Karpas-422 (cell line): Measurements from ENCODE around the gene C1orf56. TPM values are rescaled to one million over a fixed set of nuclear protein-coding genes. Genes with fewer than 3 reads are reported as not detected.
"Not testable (repeated sequence)": the region's sequence is repeated elsewhere in the genome, so short reads cannot be mapped to it uniquely, and the experiment has no call there.

ENCODE experiments used
- DNase-seq: peaks from one replicate; pipeline ENCODE4 v3.0.0-alpha.2; 2015
- H2AFZ ChIP-seq: fragments of 200-600 bp; sonication (generic); 2 replicates; pipeline ENCODE4 v1.6.1; 2014; ENCODE audit warnings: antibody characterized with exemption, low read length, mixed read lengths
- H3K27ac ChIP-seq: fragments of 200-600 bp; sonication (generic); 2 replicates; pipeline ENCODE4 v1.5.1; 2014; ENCODE audit warnings: mild to moderate bottlenecking, low read length, moderate library complexity
- H3K27me3 ChIP-seq: fragments of 200-600 bp; sonication (generic); 2 replicates; pipeline ENCODE4 v1.6.1; 2014; ENCODE audit warnings: low read length, mixed read lengths
- H3K36me3 ChIP-seq: fragments of 200-600 bp; sonication (generic); 2 replicates; pipeline ENCODE4 v1.6.1; 2014; ENCODE audit warnings: low read length, mixed read lengths; ENCODE audit not compliant: insufficient read depth
- H3K4me1 ChIP-seq: fragments of 200-600 bp; sonication (generic); 2 replicates; pipeline ENCODE4 v1.6.1; 2014; ENCODE audit warnings: mild to moderate bottlenecking, low read length, mixed read lengths
- H3K4me2 ChIP-seq: fragments of 200-600 bp; sonication (generic); 2 replicates; pipeline ENCODE4 v1.6.1; 2014; ENCODE audit warnings: low read length, low read depth, mild to moderate bottlenecking; ENCODE audit not compliant: poor library complexity, severe bottlenecking
- H3K4me3 ChIP-seq: fragments of 200-600 bp; sonication (generic); 2 replicates; pipeline ENCODE4 v1.5.1; 2014; ENCODE audit warnings: mild to moderate bottlenecking, antibody characterized with exemption, low read length, mixed read lengths
- H3K79me2 ChIP-seq: fragments of 200-600 bp; sonication (generic); 2 replicates; pipeline ENCODE4 v1.6.1; 2014; ENCODE audit warnings: mild to moderate bottlenecking, low read length, mixed read lengths
- H3K9ac ChIP-seq: fragments of 200-600 bp; sonication (generic); 2 replicates; pipeline ENCODE4 v1.6.0; 2014; ENCODE audit warnings: low read length
- H3K9me2 ChIP-seq: fragments of 200-600 bp; sonication (generic), shearing (Covaris generic); replicated peaks from 2 replicates; pipeline ENCODE4 v1.6.0; 2014; ENCODE audit warnings: mild to moderate bottlenecking, low read length, moderate library complexity; ENCODE audit not compliant: insufficient read depth
- H3K9me3 ChIP-seq: fragments of 300-700, 200-600 bp; sonication (generic); 2 replicates; pipeline ENCODE4 v1.6.1; 2014; ENCODE audit warnings: low read length, mixed read lengths
- H4K20me1 ChIP-seq: fragments of 200-600 bp; sonication (generic); 2 replicates; pipeline ENCODE4 v1.6.1; 2014; ENCODE audit warnings: mild to moderate bottlenecking, antibody characterized with exemption, low read length, low read depth; ENCODE audit not compliant: insufficient read depth
- small RNA-seq: library from RNA; depleted of rRNA; stranded (forward); fragments of <200 nt; gene quantifications from one replicate; pipeline ENCODE3, GENCODE V24; 2014
- total RNA-seq: library from RNA; depleted of rRNA; stranded (reverse); fragments of >200 nt; shearing (Covaris generic); gene quantifications from 2 replicates; pipeline ENCODE4 v1.2.3, GENCODE V29; 2014; ENCODE audit warnings: low replicate concordance; rRNA removed

Gene C1orf56
- total RNA-seq, 1 experiment from 2014 or later: 4.6 TPM

DNA sequence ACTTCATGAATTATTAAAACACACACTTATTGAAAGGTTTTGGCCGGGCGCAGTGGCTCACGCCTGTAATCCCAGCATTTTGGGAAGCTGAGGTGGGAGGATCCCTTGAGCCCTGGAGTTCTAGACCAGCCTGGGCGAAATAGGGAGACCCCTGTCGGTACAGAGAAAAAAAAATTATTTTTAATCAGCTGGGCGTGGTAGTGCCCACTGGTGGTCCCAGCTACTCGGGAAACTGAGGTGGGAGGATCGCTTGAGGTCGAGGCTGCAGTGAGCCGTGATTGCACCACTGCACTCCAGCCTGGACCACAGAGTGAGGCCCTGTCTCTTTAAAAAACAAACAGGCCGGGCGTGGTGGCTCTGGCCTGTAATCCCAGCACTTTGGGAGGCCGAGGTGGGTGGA, 24.7 kb downstream of the C1orf56 start:
- Histone ChIP-seq H3K27ac (no peak overlapping the region), H3K9me3 (no peaks in the 10 kb centered on the region), H3K9me2 (no peaks in the 10 kb centered on the region), H3K27me3 (no peaks in the 10 kb centered on the region), H3K4me1 (peaks cover 26% of the 10 kb centered on the region), H2AFZ (no peak overlapping the region), H3K79me2 (peaks cover 29% of the 10 kb centered on the region), H3K36me3 (peaks cover 3% of the 10 kb centered on the region; the same call in 1 of the 2 replicates), H4K20me1 (no peaks in the 10 kb centered on the region), H3K4me2 (peak overlapping the region; percentile 95), H3K9ac (no peak overlapping the region), H3K4me3 (no peak overlapping the region)
- DNase-seq: no peak

DNA sequence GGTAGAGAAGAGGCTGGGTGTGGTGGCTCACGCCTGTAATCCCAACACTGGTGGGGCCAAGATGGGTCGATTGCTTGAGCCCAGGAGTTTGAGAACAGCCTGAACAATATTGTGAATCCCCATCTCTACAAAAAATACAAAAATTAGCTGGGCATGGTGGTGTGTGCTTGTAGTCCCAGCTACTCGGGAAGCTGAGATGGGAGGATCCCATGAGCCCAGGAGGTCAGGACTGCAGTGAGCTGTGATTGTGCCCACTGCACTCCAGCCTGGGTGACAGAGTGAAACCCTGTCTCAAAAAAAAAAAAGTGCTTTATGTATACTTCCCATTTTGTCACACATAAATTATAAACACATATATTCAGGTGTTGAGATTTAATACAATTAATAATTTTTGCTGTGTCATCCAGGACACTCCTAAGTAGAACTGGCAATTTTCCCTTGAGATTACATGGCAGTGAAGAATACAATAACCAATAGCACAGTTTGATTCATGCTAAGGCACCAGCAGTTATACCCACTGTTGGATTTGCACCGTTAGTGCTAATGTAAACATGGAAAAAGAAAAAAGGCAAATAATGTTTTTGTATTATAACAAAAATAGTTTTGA, 38.5 kb downstream of the C1orf56 start:
- no peaks in the 10 kb centered on the region for H3K79me2 ChIP-seq
- no peaks in the 10 kb centered on the region for H3K27me3 ChIP-seq
- H3K9ac ChIP-seq: no peak overlapping the region
- no peak overlapping the region for H2AFZ ChIP-seq
- H3K27ac ChIP-seq: no peak overlapping the region
- H3K36me3 ChIP-seq: no peaks in the 10 kb centered on the region
- no peaks in the 10 kb centered on the region for H3K9me3 ChIP-seq
- H3K4me3 ChIP-seq: no peak overlapping the region
- no peaks in the 10 kb centered on the region for H3K4me1 ChIP-seq
- DNase-seq: no peak
- no peaks in the 10 kb centered on the region for H4K20me1 ChIP-seq
- H3K4me2 ChIP-seq: no peak overlapping the region
- H3K9me2 ChIP-seq: no peaks in the 10 kb centered on the region

DNA sequence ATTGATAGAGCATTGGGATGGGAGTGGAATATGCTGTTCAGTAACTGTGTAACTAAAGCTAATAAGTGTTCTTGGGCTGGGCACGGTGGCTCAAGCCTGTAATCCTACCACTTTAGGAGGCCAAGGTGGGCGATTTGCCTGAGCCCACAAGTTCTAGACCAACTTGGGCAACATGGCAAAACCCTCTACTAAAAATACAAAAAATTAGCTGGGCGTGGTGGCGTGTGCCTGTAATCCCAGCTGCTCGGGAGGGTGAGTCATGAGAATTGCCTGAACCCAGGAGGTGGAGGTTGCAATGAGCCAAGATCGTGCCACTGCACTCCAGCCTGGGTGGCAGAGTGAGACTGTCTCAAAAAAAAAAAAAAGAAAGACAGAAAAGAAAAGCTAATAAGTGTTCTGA, 49.9 kb downstream of the C1orf56 start:
- not testable (repeated sequence) for H3K4me3 ChIP-seq, H4K20me1 ChIP-seq, H3K4me1 ChIP-seq, H3K9me2 ChIP-seq, H3K4me2 ChIP-seq, DNase-seq, H3K27ac ChIP-seq, H2AFZ ChIP-seq, H3K79me2 ChIP-seq, H3K27me3 ChIP-seq, H3K9me3 ChIP-seq, H3K36me3 ChIP-seq, H3K9ac ChIP-seq

DNA sequence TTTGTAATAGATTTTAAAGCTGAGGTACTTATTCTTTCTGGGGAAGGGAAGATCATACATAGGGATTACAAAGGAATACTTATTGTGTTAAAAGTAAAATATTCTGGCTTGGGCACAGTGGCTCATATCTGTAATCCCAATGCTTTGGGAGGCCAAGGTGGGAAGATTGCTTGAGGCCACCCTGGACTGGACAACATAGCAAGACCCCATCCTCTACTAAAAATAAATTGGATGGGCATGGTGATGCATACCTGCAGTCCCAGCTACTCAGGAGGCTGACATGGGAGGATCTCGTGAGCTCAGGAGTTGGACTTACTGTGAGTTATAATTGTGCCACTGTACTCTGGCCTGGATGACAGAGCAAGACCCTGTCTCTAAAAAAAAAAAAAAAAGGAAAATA, 50.6 kb downstream of the C1orf56 start:
- H4K20me1 ChIP-seq: no peaks in the 10 kb centered on the region
- no peak overlapping the region for H3K4me2 ChIP-seq
- H3K9ac ChIP-seq: no peak overlapping the region
- H3K36me3 ChIP-seq: no peaks in the 10 kb centered on the region
- no peak overlapping the region for H3K27ac ChIP-seq
- H3K9me2 ChIP-seq: no peaks in the 10 kb centered on the region
- no peak overlapping the region for H3K4me3 ChIP-seq
- no peaks in the 10 kb centered on the region for H3K4me1 ChIP-seq
- no peak for DNase-seq
- no peaks in the 10 kb centered on the region for H3K27me3 ChIP-seq
- no peak overlapping the region for H2AFZ ChIP-seq
- H3K79me2 ChIP-seq: no peaks in the 10 kb centered on the region
- no peaks in the 10 kb centered on the region for H3K9me3 ChIP-seq

Small RNA genes within 50 kb of the gene (small RNA-seq; reads per million reads assigned to genes)
- gene RNU6-884P: not detected

Other genes with a start within 250 kb of the C1orf56 start
- 3.7 and 6.5 TPM in 2 replicates for gene CTSK, start 239.5 kb upstream of the C1orf56 start, total RNA-seq
- 26.7 and 32.0 TPM in 2 replicates for gene ARNT, start 171.2 kb upstream of the C1orf56 start, total RNA-seq
- gene CTXND2, start 160.6 kb upstream of the C1orf56 start, total RNA-seq: not detected in 2 replicates
- gene SETDB1, start 121.4 kb upstream of the C1orf56 start, total RNA-seq: 47.0 and 60.1 TPM in 2 replicates
- 91.6 and 140 TPM in 2 replicates for gene CERS2, start 72.9 kb upstream of the C1orf56 start, total RNA-seq
- 0.19 and 0.47 TPM in 2 replicates for gene ANXA9, start 65.5 kb upstream of the C1orf56 start, total RNA-seq
- gene MINDY1, start 40.8 kb upstream of the C1orf56 start, total RNA-seq: 9.9 and 13.0 TPM in 2 replicates
- 28.8 and 35.0 TPM in 2 replicates for gene PRUNE1, start 39.3 kb upstream of the C1orf56 start, total RNA-seq
- 0.63 and 1.4 TPM in 2 replicates for gene BNIPL, start 11.2 kb upstream of the C1orf56 start, total RNA-seq
- gene CDC42SE1, start 11.9 kb downstream of the C1orf56 start, total RNA-seq: 90.8 and 100 TPM in 2 replicates
- 5.3 and 8.3 TPM in 2 replicates for gene MLLT11, start 12.6 kb downstream of the C1orf56 start, total RNA-seq
- 6.7 and 6.9 TPM in 2 replicates for gene GABPB2, start 23.0 kb downstream of the C1orf56 start, total RNA-seq
- gene SEMA6C, start 98.9 kb downstream of the C1orf56 start, total RNA-seq: 1.4 and 1.6 TPM in 2 replicates
- 29.3 and 30.7 TPM in 2 replicates for gene TNFAIP8L2, start 108.9 kb downstream of the C1orf56 start, total RNA-seq
- 2.1 and 6.6 TPM in 2 replicates for gene LYSMD1, start 118.2 kb downstream of the C1orf56 start, total RNA-seq
- gene SCNM1, start 118.4 kb downstream of the C1orf56 start, total RNA-seq: 78.9 and 84.1 TPM in 2 replicates
- 0.52 TPM in 1 of 2 replicates, not detected in the other for gene TMOD4, start 128.2 kb downstream of the C1orf56 start, total RNA-seq
- 54.4 and 59.8 TPM in 2 replicates for gene VPS72, start 142.4 kb downstream of the C1orf56 start, total RNA-seq
- gene PIP5K1A, start 150.8 kb downstream of the C1orf56 start, total RNA-seq: 72.8 and 75.9 TPM in 2 replicates
- gene PSMD4, start 207.0 kb downstream of the C1orf56 start, total RNA-seq: 99.7 and 167 TPM in 2 replicates
- 21.3 and 33.5 TPM in 2 replicates for gene ZNF687, start 234.5 kb downstream of the C1orf56 start, total RNA-seq